DMS79 treated with DMSO at 0.1 percent for 48 hours (cell line): ENCODE measurements around the gene SLC25A5.
A peak's percentile ranks its signal among the peaks of the same experiment; 100 is the strongest.
"Not testable (repeated sequence)": the region's sequence is repeated elsewhere in the genome, so short reads cannot be mapped to it uniquely, and the experiment has no call there.

Experiments used
- DNase-seq: peaks from one replicate; lab custom pipeline; 2025; lab: John Stamatoyannopoulos, UW

The SLC25A5 gene

GRCh38 chrX:119477812-119478232 is 9.6 kb downstream of the SLC25A5 start:
- no peak for DNase-seq

DNA sequence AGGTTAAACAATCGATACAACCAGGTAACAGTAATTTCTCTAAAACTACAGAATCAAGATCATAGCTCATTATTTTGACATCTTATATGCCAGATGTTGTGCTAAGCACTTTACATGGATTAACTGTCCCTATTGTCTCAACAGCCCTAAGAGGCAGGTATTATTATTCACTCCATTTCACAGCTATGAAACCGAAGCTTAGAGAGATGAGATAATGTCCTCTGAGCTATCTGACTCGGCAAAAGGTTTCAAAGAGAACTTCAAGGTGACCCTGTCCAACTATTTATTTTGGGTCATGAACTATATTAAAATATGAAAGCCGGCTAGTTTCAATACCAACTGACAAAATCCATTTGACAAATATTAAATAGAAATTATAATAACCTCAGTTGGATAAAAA is 10.3 kb downstream of the SLC25A5 start:
- no peak for DNase-seq

DNA sequence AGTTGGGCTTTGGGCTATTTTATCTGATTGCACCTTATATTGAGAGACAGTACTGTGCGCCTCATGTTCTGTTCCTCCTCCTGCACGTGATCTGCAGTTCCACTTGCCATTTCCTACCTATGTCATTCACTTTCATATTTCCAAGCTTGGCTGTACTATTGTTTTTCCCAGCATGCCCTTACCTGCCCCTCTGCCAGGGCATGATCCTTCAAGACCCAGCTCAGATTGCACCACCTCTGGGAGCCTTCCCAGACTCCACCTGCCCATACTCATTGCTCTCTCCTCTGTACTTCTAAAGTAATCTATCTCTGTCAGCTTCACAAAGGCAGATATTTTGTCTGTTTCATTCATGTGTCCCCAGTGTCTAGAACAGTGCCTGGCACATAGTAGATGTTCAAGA is 11.6 kb downstream of the SLC25A5 start:
- DNase-seq: no peak

- DNase-seq: no peak
Measured at GRCh38 chrX:119481323-119481801, 13.1 kb downstream of the SLC25A5 start.

DNA sequence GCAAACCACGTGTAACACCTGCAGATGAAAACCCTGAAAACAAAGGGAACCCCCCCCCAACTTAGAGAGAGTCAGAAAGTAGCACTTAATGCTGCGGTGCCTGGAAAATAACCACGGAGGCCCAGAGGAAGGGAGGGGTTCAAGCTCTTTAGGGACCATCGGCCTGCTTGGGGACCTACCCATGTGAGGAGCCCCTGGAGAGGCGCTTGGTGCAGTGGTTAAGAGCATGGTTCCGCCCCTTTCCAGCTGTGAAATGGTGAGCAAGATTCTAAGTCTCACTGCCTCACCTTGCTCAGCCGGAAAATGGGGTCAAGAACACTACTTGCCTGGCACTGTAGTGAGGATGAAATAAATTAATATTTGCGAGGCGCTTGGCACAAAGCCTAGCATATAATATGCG is 13.8 kb downstream of the SLC25A5 start:
- DNase-seq: no peak

DNA sequence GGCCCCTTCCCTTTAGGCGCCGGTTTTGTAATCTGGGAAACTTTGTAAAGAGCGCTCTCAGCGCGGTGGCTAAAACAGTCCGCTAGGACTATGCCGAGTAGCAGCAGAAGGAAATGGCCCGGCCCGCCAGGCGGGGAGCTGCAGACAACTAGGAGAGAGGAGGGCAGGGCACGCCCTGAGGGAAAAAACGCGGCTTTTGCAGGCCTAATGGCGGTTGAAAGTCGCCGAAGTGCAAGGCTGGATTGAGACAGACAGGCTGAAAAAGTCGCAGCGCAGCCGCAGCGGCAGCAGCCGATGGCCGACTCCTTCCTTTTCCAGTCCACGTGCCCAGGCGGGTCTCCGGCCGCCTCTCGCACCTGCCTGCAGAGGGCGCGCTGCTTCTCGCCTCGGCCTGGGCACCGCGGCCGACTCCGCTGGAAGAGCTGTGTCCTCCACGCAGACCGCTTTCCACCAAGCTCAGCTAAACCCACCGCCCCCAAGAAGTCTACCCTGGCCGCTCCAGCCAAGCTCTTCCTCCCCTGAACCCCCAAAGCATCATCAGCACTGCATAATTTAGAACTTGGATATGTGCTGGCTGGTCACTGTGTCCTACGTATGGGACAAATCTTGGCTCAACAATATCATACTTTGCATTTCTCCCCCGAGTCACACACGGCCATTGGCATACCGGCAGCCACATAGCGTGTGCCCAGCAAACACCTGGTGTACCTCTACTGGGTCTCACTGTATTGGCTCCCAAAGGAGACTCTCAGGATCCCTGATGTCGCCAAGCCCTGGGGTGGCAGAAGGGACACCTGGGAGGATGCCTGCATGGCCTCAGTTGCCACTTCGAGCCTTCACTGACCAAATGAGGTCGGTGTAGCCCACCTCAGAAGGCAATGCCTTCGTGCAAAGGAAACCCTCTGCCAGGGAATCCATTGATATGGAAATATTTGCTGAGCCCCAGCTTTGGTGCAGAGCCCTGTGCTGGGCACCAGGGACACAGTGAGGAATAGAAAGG is 14.5 kb downstream of the SLC25A5 start:
- peak; percentile 25 for DNase-seq

- DNase-seq: no peak
Measured at GRCh38 chrX:119486745-119487144, 18.5 kb downstream of the SLC25A5 start.

- DNase-seq: not testable (repeated sequence)
Measured at GRCh38 chrX:119487766-119488165, 19.5 kb downstream of the SLC25A5 start.

DNA sequence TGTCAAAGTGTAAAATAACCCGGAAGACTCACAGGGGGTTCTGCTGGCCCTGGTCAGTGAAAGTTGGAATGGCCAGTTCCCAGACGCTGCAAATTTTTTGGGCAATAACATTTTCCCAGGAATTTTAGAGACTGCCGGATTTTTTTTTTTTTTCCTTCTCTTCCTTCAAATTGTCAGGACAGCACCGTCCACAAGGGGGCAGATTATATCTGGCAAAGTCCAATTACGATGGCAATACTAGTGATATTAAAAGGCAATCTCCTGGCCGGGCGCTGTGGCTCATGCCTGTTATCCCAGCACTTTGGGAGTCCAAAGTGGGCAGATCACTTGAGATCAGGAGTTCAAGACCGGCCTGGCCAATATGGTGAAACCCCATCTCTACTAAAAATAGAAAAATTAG is 20.5 kb downstream of the SLC25A5 start:
- DNase-seq: peak; percentile 39

GRCh38 chrX:119489212-119490074 is 21.2 kb downstream of the SLC25A5 start:
- no peak for DNase-seq

- DNase-seq: no peak
Measured at GRCh38 chrX:119492463-119492862, 24.2 kb downstream of the SLC25A5 start.

DNA sequence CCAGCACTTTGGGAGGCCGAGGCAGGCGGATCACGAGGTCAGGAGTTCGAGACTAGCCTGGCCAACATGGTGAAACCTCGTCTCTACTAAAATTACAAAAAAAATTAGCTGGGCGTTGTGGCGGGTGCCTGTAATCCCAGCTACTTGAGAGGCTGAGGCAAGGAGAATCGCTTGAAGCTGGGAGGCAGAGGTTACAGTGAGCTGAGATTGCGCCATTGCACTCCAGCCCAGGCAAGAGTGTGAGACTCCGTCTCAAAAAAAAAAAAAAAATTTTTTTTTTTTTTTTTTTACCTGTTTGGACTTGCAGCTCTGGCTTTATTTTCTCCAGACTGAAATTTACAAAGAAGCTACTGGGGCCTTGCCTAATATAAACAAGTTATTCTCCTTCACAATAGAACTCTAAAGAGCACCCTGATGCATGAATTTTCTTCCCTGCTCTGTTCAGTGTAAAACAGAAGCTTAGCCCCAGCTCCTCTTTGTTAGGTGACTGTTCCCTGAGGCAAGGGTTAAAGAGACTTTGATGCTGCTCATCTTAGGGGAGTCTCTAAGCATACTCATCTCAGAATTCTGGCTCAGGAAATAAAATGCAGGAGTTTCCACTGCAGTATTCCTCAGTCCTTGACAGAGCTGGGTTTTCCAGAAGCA is 25.7 kb downstream of the SLC25A5 start:
- not testable (repeated sequence) for DNase-seq

GRCh38 chrX:119495734-119496726 is 27.8 kb downstream of the SLC25A5 start:
- no peak for DNase-seq

DNA sequence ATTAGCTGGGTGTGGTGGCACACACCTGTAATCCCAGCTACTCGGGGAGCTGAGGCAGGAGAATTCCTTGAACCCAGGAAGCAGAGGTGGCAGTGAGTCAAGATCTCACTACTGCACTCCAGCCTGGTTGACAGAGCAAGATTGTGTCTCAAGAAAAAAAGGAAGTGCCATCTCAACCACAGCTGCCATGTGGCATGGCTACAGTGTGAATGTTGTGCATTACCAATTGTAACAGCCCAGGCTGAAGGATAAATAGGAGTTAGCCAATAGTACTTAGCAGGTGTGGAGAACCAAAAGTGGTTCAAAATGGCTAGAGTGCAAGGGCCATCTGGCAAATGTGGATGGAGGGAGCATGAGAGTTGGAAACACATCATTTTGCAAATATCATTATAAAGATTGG is 28.9 kb downstream of the SLC25A5 start:
- no peak for DNase-seq

DNA sequence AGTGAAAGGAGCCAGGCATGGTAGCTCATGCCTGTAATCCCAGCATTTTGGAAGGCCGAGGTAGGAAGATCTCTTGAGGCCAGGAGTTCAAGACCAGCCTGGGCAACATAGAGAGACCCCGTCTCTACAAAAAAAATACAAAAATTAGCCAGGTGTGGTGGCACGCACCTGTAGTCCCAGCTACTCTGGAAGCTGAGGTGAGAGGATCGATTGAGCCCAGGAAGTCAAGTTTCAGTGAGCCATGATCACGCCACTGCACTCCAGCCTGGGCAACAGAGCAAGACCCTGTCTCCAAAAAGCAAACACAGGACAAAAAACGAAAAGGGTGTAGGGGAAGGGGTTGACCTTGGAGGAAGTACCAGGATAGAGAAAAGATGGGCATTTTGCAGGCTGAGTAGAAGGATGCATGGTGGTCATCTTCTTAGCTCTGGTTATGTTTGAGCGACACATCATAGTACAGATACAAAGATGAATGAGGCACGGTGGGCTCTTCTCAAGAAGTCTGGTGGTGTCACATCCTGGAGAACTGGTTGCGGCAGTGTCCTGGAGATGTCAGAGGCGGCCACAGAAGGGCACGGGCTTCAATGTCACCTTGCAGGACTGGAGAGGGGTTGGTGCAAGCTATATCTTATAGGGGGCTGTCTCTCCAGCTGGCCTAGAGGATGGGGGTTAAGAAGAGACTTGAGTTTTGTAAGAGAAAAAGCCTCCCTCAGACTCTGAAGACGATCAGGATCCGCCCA is 32.0 kb downstream of the SLC25A5 start:
- no peak for DNase-seq

GRCh38 chrX:119501511-119502148 is 33.4 kb downstream of the SLC25A5 start:
- no peak for DNase-seq

GRCh38 chrX:119502727-119503483 is 34.7 kb downstream of the SLC25A5 start:
- DNase-seq: peak; percentile 87

DNA sequence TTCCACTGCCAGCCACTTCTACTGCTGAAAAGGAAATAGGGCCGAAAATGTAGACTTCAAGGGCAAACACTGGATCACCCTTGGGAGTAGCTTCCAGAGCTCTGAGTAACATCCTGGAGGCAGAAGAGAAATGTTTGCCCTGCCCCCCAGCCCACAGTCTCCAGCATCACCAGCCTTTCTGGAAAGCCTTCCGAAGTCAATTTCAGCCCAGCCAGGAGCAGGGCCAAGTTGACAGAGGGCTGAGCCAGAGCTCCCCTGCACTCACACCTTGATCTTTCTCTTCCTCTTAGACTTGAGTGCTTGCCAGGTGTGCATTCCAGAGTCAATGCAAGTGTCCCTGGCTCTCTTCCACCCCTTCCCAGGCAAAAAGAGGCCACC is 35.2 kb downstream of the SLC25A5 start:
- peak; percentile 30 for DNase-seq

- DNase-seq: not testable (repeated sequence)
Measured at GRCh38 chrX:119505145-119505544, 36.9 kb downstream of the SLC25A5 start.
